H1 (cell line): Measurements from ENCODE around the gene GRIK2. TPM values are rescaled to one million over a fixed set of nuclear protein-coding genes. Genes with fewer than 3 reads are reported as not detected.
"Not testable (repeated sequence)": the region's sequence is repeated elsewhere in the genome, so short reads cannot be mapped to it uniquely, and the experiment has no call there.

ENCODE experiments used
- CTCF ChIA-PET: fragments of 300-600 bp; sonication (Branson Sonifier 250); formaldehyde crosslinking; loops from one replicate; lab custom pipeline; 2021; ENCODE audit not compliant: partially characterized antibody; lab: Charles Lee
- POLR2A ChIA-PET: fragments of 300-600 bp; sonication (Branson Sonifier 250); formaldehyde crosslinking; loops from one replicate; lab custom pipeline; 2021; ENCODE audit warnings: inconsistent platforms; ENCODE audit not compliant: partially characterized antibody; lab: Charles Lee
- DNase-seq, 2 experiments: peaks; one replicate each; pipeline versions ENCODE4 v3.0.0 to v3.0.0-alpha.2; 2010 to 2022; ENCODE audit warnings: low spot score in 2 of 2, low read depth in 1 of 2, mixed read lengths in 1 of 2
- FAIRE-seq: peaks from 2 replicates; lab custom pipeline; 2011; peaks lifted over from hg19 to GRCh38; lab: Jason Lieb, UNC
- H2AFZ ChIP-seq: 2 replicates; pipeline ENCODE4 v1.8.1; 2012; ENCODE audit warnings: low read length, inconsistent platforms
- H2AK5ac ChIP-seq: 2 replicates; pipeline ENCODE4 v1.6.1; 2013; ENCODE audit warnings: low read depth, low read length
- H2BK120ac ChIP-seq: replicated peaks from 2 replicates; pipeline ENCODE3; 2013; ENCODE audit warnings: low read depth, low read length, inconsistent platforms
- H2BK12ac ChIP-seq: 2 replicates; pipeline ENCODE4 v1.6.1; 2013; ENCODE audit warnings: low read depth, low read length
- H2BK15ac ChIP-seq: 2 replicates; pipeline ENCODE4 v1.6.1; 2013; ENCODE audit warnings: low read length
- H2BK20ac ChIP-seq: 2 replicates; pipeline ENCODE4 v1.6.1; 2013; ENCODE audit warnings: low read length
- H2BK5ac ChIP-seq: 2 replicates; pipeline ENCODE4 v1.6.1; 2013; ENCODE audit warnings: low read depth, low read length
- H3K14ac ChIP-seq: 2 replicates; pipeline ENCODE4 v1.6.1; 2013; ENCODE audit warnings: inconsistent platforms; ENCODE audit not compliant: insufficient read length
- H3K18ac ChIP-seq: 2 replicates; pipeline ENCODE4 v1.6.1; 2013; ENCODE audit warnings: low read length; ENCODE audit errors: extremely low read depth
- H3K23ac ChIP-seq: 2 replicates; pipeline ENCODE4 v1.6.1; 2013; ENCODE audit warnings: inconsistent platforms; ENCODE audit not compliant: insufficient read length
- H3K23me2 ChIP-seq: 2 replicates; pipeline ENCODE4 v1.6.1; 2013; ENCODE audit warnings: low read depth, low read length
- H3K27ac ChIP-seq: 2 replicates; pipeline ENCODE4 v1.6.1; 2011; ENCODE audit warnings: low read depth, low read length, inconsistent platforms
- H3K27me3 ChIP-seq, 4 experiments: replicated peaks in 1 of 4; 1 replicate in 1 of 4; 2 replicates in 3 of 4; pipeline versions ENCODE4 v1.6.1 to v1.8.1; 2011 to 2013; ENCODE audit warnings: low read length in 3 of 4, mild to moderate bottlenecking in 3 of 4, inconsistent platforms in 2 of 4, mixed read lengths in 2 of 4, moderate library complexity in 1 of 4; ENCODE audit not compliant: control insufficient read depth in 3 of 4, insufficient read depth in 3 of 4; ENCODE audit errors: extremely low read depth in 1 of 4
- H3K36me3 ChIP-seq, 4 experiments: 2 replicates each; pipeline versions ENCODE4 v1.6.1 to v1.8.1; 2011 to 2013; ENCODE audit warnings: mild to moderate bottlenecking in 4 of 4, low read length in 3 of 4, moderate library complexity in 2 of 4, control low read depth in 1 of 4, inconsistent platforms in 1 of 4; ENCODE audit not compliant: insufficient read depth in 4 of 4, control insufficient read depth in 2 of 4
- H3K4ac ChIP-seq: replicated peaks from 2 replicates; pipeline ENCODE3; 2013; ENCODE audit warnings: low read length, low read depth, mixed read lengths, inconsistent platforms; ENCODE audit not compliant: insufficient read length
- H3K4me1 ChIP-seq, 4 experiments: replicated peaks in 1 of 4; 1 replicate in 1 of 4; 2 replicates in 3 of 4; pipeline versions ENCODE4 v1.6.1 to v1.8.1; 2011 to 2013; ENCODE audit warnings: low read length in 3 of 4, inconsistent platforms in 2 of 4, mixed read lengths in 1 of 4; ENCODE audit not compliant: insufficient read depth in 4 of 4, control insufficient read depth in 3 of 4
- H3K4me2 ChIP-seq, 2 experiments: 2 replicates each; pipeline versions ENCODE4 v1.6.1 to v1.8.1; 2011 to 2013; ENCODE audit warnings: low read depth in 2 of 2, low read length in 2 of 2, control low read depth in 1 of 2, inconsistent platforms in 1 of 2, mild to moderate bottlenecking in 1 of 2; ENCODE audit not compliant: insufficient read depth in 1 of 2
- H3K4me3 ChIP-seq, 4 experiments: fragments of 200-600, 300-600 bp in 1 of 4; sonication (generic), shearing (Covaris generic), sonication (Bioruptor Twin) in 1 of 4; 2 replicates each; pipeline versions ENCODE4 v1.5.1 to v1.8.1; 2011 to 2016; ENCODE audit warnings: low read length in 4 of 4, low read depth in 3 of 4, control low read depth in 2 of 4, inconsistent platforms in 2 of 4, mild to moderate bottlenecking in 2 of 4, mixed read lengths in 1 of 4, moderate library complexity in 1 of 4; ENCODE audit not compliant: insufficient read depth in 2 of 4; ENCODE audit errors: extremely low read depth in 1 of 4
- H3K56ac ChIP-seq: replicated peaks from 2 replicates; pipeline ENCODE3; 2013; ENCODE audit warnings: low read depth, mild to moderate bottlenecking, mixed read lengths, low read length, inconsistent platforms; ENCODE audit not compliant: insufficient read length
- H3K79me1 ChIP-seq: 2 replicates; pipeline ENCODE4 v1.6.1; 2013; ENCODE audit warnings: low read depth, low read length, control low read depth
- H3K79me2 ChIP-seq, 2 experiments: 2 replicates each; pipeline versions ENCODE4 v1.6.1 to v1.8.1; 2012 to 2013; ENCODE audit warnings: low read length in 2 of 2, mild to moderate bottlenecking in 2 of 2, inconsistent platforms in 1 of 2; ENCODE audit not compliant: insufficient read depth in 2 of 2, control insufficient read depth in 1 of 2
- H3K9ac ChIP-seq, 4 experiments: replicated peaks in 1 of 4; 1 replicate in 1 of 4; 2 replicates in 3 of 4; pipeline versions ENCODE4 v1.6.1 to v1.8.1; 2011 to 2013; ENCODE audit warnings: low read depth in 3 of 4, low read length in 3 of 4, control low read depth in 2 of 4, mild to moderate bottlenecking in 2 of 4, moderate library complexity in 2 of 4, inconsistent platforms in 1 of 4; ENCODE audit errors: extremely low read depth in 1 of 4
- H3K9me3 ChIP-seq, 2 experiments: 2 replicates each; pipeline versions ENCODE4 v1.6.1 to v1.8.1; 2012 to 2013; ENCODE audit warnings: mild to moderate bottlenecking in 2 of 2, moderate library complexity in 2 of 2, control low read depth in 1 of 2, inconsistent platforms in 1 of 2, low read depth in 1 of 2, low read length in 1 of 2, mixed read lengths in 1 of 2; ENCODE audit not compliant: insufficient read depth in 2 of 2
- H4K20me1 ChIP-seq, 2 experiments: replicated peaks in 1 of 2; 2 replicates each; pipeline versions ENCODE3 to v1.8.1; 2011 to 2013; ENCODE audit warnings: inconsistent platforms in 2 of 2, low read length in 2 of 2, mild to moderate bottlenecking in 1 of 2; ENCODE audit not compliant: insufficient read depth in 2 of 2, control insufficient read depth in 1 of 2
- H4K5ac ChIP-seq: 2 replicates; pipeline ENCODE4 v1.6.1; 2013; ENCODE audit warnings: low read length, low read depth, mixed read lengths, inconsistent platforms; ENCODE audit not compliant: insufficient read length
- H4K8ac ChIP-seq: 2 replicates; pipeline ENCODE4 v1.8.0; 2013; ENCODE audit warnings: mild to moderate bottlenecking, moderate library complexity, low read length, inconsistent platforms; ENCODE audit not compliant: insufficient read depth; ENCODE audit errors: extremely low read depth
- H4K91ac ChIP-seq: replicated peaks from 2 replicates; pipeline ENCODE3; 2013; ENCODE audit warnings: low read length, mixed read lengths, inconsistent platforms; ENCODE audit not compliant: insufficient read length
- CEBPB ChIP-seq: IDR thresholded peaks from 2 replicates; pipeline ENCODE4 v1.6.1; 2012; ENCODE audit warnings: low read depth, low read length
- TEAD4 ChIP-seq: IDR thresholded peaks from 2 replicates; pipeline ENCODE4 v1.6.1; 2012; ENCODE audit warnings: low read depth, low read length, inconsistent platforms, mixed read lengths
- WGBS, 2 experiments: shearing (Covaris generic) in 1 of 2; methylation state at CpG; one replicate each; pipeline versions ENCODE4 v1.1.6 to v1.1.7; 2013 to 2015; ENCODE audit warnings: low lambda C conversion rate in 2 of 2, mixed read lengths in 2 of 2, inconsistent platforms in 1 of 2, low coverage in 1 of 2, missing lambda C conversion rate in 1 of 2; ENCODE audit not compliant: insufficient replicate concordance in 2 of 2, insufficient coverage in 1 of 2, insufficient read length in 1 of 2; ENCODE audit errors: extremely low coverage in 1 of 2, missing lambda C conversion rate in 1 of 2; 5-methylcytosine and 5-hydroxymethylcytosine counted together
- polyA plus RNA-seq, 7 experiments: library from polyadenylated mRNA; depleted of rRNA in 3 of 7; stranded (reverse) in 5 of 7; unstranded in 2 of 7; fragments of >200 nt in 5 of 7; fragments of 200-250 nt in 2 of 7; gene quantifications; 1 replicate in 5 of 7; 2 replicates in 1 of 7; 4 replicates in 1 of 7; pipeline versions ENCODE4 v1.2.1 to v1.2.3, GENCODE V29; 2011 to 2013; ENCODE audit warnings: missing spikeins in 2 of 7, mixed read lengths in 2 of 7
- total RNA-seq: library from RNA; stranded (reverse); fragmentation: NEBNext Ultra II Directional; extraction: Animal tissue kit (Norgen Biotek cat#: 25700); gene quantifications from 2 replicates; pipeline ENCODE4 v1.2.1, GENCODE V29; 2021

The GRIK2 gene
- total and polyA plus RNA-seq, 2 of the 8 experiments (the other 6 are each of a cell fraction or from before 2014, with no cell fraction given): 1.8 to 2.2 TPM

DNA sequence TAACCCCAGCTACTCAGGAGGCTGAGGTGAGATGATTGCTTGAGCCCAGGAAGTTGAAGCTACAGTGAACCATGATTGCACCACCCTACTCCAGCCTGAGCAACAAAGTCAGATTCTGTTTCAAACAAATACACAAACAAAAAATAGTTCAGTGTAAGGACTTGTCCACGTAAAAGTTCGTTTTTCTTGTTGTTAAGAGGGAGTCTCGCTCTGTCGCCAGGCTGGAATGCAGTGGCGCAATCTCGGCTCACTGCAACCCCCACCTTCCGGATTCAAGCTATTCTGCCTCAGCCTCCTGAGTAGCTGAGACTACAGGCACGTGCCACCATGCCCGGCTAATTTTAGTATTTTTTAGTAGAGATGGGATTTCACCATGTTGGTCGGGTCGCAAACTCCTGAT lies 245.4 kb downstream of the GRIK2 start:
- 92% methylated on average over 11 of the region's 11 CpGs; no CpG with 5 or more reads in 1 of the 2 experiments for WGBS, 2 experiments
- H3K4me3 ChIP-seq, H3K56ac ChIP-seq, DNase-seq, FAIRE-seq, H3K9me3 ChIP-seq, H3K4me1 ChIP-seq, H2BK12ac ChIP-seq, H3K27ac ChIP-seq, H3K79me1 ChIP-seq, H2AFZ ChIP-seq, H2AK5ac ChIP-seq, H3K79me2 ChIP-seq, H3K27me3 ChIP-seq, H3K4me2 ChIP-seq, H3K36me3 ChIP-seq, H3K18ac ChIP-seq, POLR2A ChIA-PET, H2BK120ac ChIP-seq, H3K23ac ChIP-seq, H4K5ac ChIP-seq, H2BK20ac ChIP-seq, H3K14ac ChIP-seq, H3K9ac ChIP-seq, CTCF ChIA-PET, H4K20me1 ChIP-seq, H2BK15ac ChIP-seq, H4K91ac ChIP-seq, H2BK5ac ChIP-seq, H3K23me2 ChIP-seq, H3K4ac ChIP-seq, H4K8ac ChIP-seq: not testable (repeated sequence)
- peak; percentile 76; the same call in 1 of the 2 replicates for TF ChIP-seq CEBPB
- TF ChIP-seq TEAD4: 0 out of 2 replicates have a peak, but pooled peaks have one; percentile 42
